Measurements from ENCODE around the gene PAPPA.

GRCh38 chr9:116406469-116406868 is 252.9 kb downstream of the PAPPA start:
- no peak for TF ChIP-seq CTCF (IDR thresholded peaks at IDR 0.05; ENCODE audit: insufficient read depth, low read length, poor library complexity, severe bottlenecking)
- TF ChIP-seq EZH2phosphoT487 (conservative IDR thresholded peaks at IDR 0.05; ENCODE audit: low read length) = no peak

All from SU-DHL-6 (cell line).